Measurements from ENCODE around the gene SPTBN1.

Gene SPTBN1

DNA sequence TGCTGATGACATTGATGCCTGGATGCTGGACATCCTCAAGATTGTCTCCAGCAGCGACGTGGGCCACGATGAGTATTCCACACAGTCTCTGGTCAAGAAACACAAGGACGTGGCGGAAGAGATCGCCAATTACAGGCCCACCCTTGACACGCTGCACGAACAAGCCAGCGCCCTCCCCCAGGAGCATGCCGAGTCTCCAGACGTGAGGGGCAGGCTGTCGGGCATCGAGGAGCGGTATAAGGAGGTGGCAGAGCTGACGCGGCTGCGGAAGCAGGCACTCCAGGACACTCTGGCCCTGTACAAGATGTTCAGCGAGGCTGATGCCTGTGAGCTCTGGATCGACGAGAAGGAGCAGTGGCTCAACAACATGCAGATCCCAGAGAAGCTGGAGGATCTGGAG lies 173.3 kb downstream of the SPTBN1 start:
- ATAC-seq: no peak
- TF ChIP-seq CSDC2 (CRISPR knock-in tag; IDR thresholded peaks at IDR 0.05) (no peak), POU6F1 (CRISPR knock-in tag; IDR thresholded peaks at IDR 0.05; ENCODE audit: borderline replicate concordance, low read depth) (no peak), TSHZ2 (CRISPR knock-in tag; IDR thresholded peaks at IDR 0.05) (no peak), BACH2 (CRISPR knock-in tag; IDR thresholded peaks at IDR 0.05; ENCODE audit: borderline replicate concordance) (no peak), TCF4 (CRISPR knock-in tag; IDR thresholded peaks at IDR 0.05; ENCODE audit: borderline replicate concordance) (no peak), GLIS3 (CRISPR knock-in tag; IDR thresholded peaks at IDR 0.05) (no peak)

DNA sequence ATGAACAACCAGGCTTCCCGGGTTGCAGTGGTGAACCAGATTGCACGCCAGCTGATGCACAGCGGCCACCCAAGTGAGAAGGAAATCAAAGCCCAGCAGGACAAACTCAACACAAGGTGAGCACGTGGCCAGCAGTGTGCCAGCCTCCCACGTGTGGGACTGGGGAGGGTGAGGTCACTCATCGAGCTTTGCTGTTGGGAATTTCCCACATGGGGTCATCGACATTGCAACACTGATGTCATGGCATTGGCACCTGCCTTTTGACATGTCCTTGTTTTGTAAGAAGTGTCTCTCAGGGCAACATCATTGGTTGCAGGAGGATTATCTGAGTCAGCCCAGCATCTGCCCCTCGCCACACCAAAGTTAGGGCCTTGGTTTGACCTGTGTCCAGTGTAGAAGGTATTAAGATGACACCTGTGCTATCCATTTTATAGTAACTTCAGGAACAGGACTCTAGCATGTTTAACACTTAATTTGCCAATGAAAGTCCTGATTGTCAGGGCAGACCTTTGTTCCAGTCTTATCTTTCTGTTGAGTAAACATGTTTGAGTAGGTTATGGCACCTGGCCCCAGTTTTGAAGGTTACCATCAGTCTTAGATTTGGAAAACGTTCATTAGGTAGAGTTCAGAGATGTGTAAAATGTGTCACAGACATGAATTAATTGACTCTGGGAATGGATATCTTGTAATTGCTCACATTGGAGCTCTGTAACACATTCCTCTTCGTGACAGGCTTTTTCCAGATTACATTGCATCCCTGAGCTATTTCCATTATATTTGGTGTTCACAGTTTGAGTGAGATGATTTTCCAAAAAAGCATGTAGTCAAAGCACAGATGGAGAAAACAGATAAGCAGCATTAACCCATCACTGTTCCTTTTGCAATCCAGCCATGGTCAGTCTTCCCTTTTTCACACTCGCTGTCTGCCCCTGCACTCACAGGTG lies 174.1 kb downstream of the SPTBN1 start:
- no peak for TF ChIP-seq TSHZ2 (CRISPR knock-in tag; IDR thresholded peaks at IDR 0.05)
- no peak for TF ChIP-seq ISL1 (CRISPR knock-in tag; IDR thresholded peaks at IDR 0.05)
- TF ChIP-seq GLIS3 (CRISPR knock-in tag; IDR thresholded peaks at IDR 0.05): no peak
- no peak for TF ChIP-seq ZFP3 (CRISPR knock-in tag; IDR thresholded peaks at IDR 0.05)
- no peak for TF ChIP-seq PPARA (CRISPR knock-in tag; IDR thresholded peaks at IDR 0.05; ENCODE audit: borderline replicate concordance)
- no peak for TF ChIP-seq TOX (CRISPR knock-in tag; IDR thresholded peaks at IDR 0.05; ENCODE audit: borderline replicate concordance)
- TF ChIP-seq ZNF8 (CRISPR knock-in tag; IDR thresholded peaks at IDR 0.05): no peak
- TF ChIP-seq, protein P1, sequence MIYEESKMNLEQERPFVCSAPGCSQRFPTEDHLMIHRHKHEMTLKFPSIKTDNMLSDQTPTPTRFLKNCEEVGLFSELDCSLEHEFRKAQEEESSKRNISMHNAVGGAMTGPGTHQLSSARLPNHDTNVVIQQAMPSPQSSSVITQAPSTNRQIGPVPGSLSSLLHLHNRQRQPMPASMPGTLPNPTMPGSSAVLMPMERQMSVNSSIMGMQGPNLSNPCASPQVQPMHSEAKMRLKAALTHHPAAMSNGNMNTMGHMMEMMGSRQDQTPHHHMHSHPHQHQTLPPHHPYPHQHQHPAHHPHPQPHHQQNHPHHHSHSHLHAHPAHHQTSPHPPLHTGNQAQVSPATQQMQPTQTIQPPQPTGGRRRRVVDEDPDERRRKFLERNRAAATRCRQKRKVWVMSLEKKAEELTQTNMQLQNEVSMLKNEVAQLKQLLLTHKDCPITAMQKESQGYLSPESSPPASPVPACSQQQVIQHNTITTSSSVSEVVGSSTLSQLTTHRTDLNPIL (CRISPR knock-in tag; IDR thresholded peaks at IDR 0.05; ENCODE audit: low read depth): no peak
- no peak for TF ChIP-seq TCF4 (CRISPR knock-in tag; IDR thresholded peaks at IDR 0.05; ENCODE audit: borderline replicate concordance)
- ATAC-seq: no peak

GRCh38 chr2:54630858-54631497 lies 174.9 kb downstream of the SPTBN1 start:
- no peak for ATAC-seq
- no peak for TF ChIP-seq ZNF8 (CRISPR knock-in tag; IDR thresholded peaks at IDR 0.05)
- TF ChIP-seq ARNTL (CRISPR knock-in tag; IDR thresholded peaks at IDR 0.05; ENCODE audit: borderline replicate concordance, low read depth): no peak
- no peak for TF ChIP-seq ISL1 (CRISPR knock-in tag; IDR thresholded peaks at IDR 0.05)
- no peak for TF ChIP-seq BACH2 (CRISPR knock-in tag; IDR thresholded peaks at IDR 0.05; ENCODE audit: borderline replicate concordance)
- TF ChIP-seq, protein P1 (CRISPR knock-in tag; IDR thresholded peaks at IDR 0.05; ENCODE audit: low read depth): no peak
- TF ChIP-seq ESRRG (CRISPR knock-in tag; IDR thresholded peaks at IDR 0.05): no peak
- no peak for TF ChIP-seq CSDC2 (CRISPR knock-in tag; IDR thresholded peaks at IDR 0.05)
- no peak for TF ChIP-seq OSR1 (CRISPR knock-in tag; IDR thresholded peaks at IDR 0.05)
- TF ChIP-seq, protein P2, sequence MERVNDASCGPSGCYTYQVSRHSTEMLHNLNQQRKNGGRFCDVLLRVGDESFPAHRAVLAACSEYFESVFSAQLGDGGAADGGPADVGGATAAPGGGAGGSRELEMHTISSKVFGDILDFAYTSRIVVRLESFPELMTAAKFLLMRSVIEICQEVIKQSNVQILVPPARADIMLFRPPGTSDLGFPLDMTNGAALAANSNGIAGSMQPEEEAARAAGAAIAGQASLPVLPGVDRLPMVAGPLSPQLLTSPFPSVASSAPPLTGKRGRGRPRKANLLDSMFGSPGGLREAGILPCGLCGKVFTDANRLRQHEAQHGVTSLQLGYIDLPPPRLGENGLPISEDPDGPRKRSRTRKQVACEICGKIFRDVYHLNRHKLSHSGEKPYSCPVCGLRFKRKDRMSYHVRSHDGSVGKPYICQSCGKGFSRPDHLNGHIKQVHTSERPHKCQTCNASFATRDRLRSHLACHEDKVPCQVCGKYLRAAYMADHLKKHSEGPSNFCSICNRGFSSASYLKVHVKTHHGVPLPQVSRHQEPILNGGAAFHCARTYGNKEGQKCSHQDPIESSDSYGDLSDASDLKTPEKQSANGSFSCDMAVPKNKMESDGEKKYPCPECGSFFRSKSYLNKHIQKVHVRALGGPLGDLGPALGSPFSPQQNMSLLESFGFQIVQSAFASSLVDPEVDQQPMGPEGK (CRISPR knock-in tag; IDR thresholded peaks at IDR 0.05; ENCODE audit: borderline replicate concordance): no peak
- no peak for TF ChIP-seq ZFP30 (CRISPR knock-in tag; IDR thresholded peaks at IDR 0.05)
- no peak for TF ChIP-seq RARB (CRISPR knock-in tag; IDR thresholded peaks at IDR 0.05)
- no peak for TF ChIP-seq PPARA (CRISPR knock-in tag; IDR thresholded peaks at IDR 0.05; ENCODE audit: borderline replicate concordance)
- TF ChIP-seq TSHZ2 (CRISPR knock-in tag; IDR thresholded peaks at IDR 0.05): no peak
- no peak for TF ChIP-seq ZC3H10 (CRISPR knock-in tag; IDR thresholded peaks at IDR 0.05)
- no peak for TF ChIP-seq TCF4 (CRISPR knock-in tag; IDR thresholded peaks at IDR 0.05; ENCODE audit: borderline replicate concordance)
- TF ChIP-seq ZFP3 (CRISPR knock-in tag; IDR thresholded peaks at IDR 0.05): no peak
